ENCODE results near the gene ULK3. TPM values are rescaled to one million over a fixed set of nuclear protein-coding genes. Genes with fewer than 3 reads are reported as not detected.

Gene ULK3
- total and polyA plus RNA-seq, 11 donors, result 22.6 to 39.3 (median 29.3) TPM

GRCh38 chr15:74823324-74823723, 19.6 kb downstream of the ULK3 start:
- 71 to 84% (median 77%) methylated on average over 5 to 6 of the region's 6 CpGs for WGBS, 4 donors
- no peak overlapping the region for H3K27ac ChIP-seq
- H3K27me3 ChIP-seq, result peaks cover 0 to 21% (median 12%) of the 10 kb centered on the region in 9 donors
- no peak for DNase-seq
- H3K4me1 ChIP-seq, result peaks cover 0 to 6% (median 0%) of the 10 kb centered on the region in 12 donors
- intact Hi-C loops (cut with DNase I), result no loop called here
- TF ChIP-seq CTCF (IDR thresholded peaks at IDR 0.05) (no peak), POLR2A (IDR thresholded peaks at IDR 0.05) (no peak)
- no peak overlapping the region for H3K4me3 ChIP-seq
- H3K9me3 ChIP-seq, result no peaks in the 10 kb centered on the region
- no peak for ATAC-seq
- no peaks in the 10 kb centered on the region for H3K36me3 ChIP-seq

DNA sequence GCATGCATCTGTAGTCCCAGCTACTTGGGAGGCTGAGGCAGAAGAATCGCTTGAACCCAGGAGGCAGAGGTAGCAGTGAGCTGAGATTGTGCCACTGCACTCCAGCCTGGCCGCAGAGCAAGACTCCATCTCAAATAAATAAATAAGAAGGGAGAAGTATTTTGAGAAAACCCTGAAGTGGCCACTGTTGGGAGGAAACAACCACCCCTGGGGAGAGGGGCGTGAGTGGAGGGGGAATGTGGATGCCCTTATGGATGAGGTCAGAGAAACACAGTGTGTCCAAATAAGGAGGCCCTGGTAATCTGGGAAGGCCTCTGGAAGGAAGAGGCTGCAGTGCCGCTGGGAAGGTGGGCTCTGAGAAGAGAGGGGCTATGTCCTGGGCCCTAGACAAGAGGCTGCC, 20.7 kb downstream of the ULK3 start:
- H3K4me3 ChIP-seq, result no peak overlapping the region
- peaks cover 0 to 13% (median 6%) of the 10 kb centered on the region in 9 donors for H3K27me3 ChIP-seq
- DNase-seq (no peak), ATAC-seq (no peak)
- TF ChIP-seq CTCF (IDR thresholded peaks at IDR 0.05) (no peak), POLR2A (IDR thresholded peaks at IDR 0.05) (no peak)
- no peaks in the 10 kb centered on the region for H3K36me3 ChIP-seq
- 84 to 91% (median 89%) methylated on average over 4 of the region's 4 CpGs for WGBS, 4 donors
- H3K4me1 ChIP-seq, result peaks cover 0 to 10% (median 0%) of the 10 kb centered on the region in 12 donors
- intact Hi-C loops (cut with DNase I), result no loop called here
- no peak overlapping the region for H3K27ac ChIP-seq
- H3K9me3 ChIP-seq, result no peaks in the 10 kb centered on the region

- Histone ChIP-seq H3K36me3 (no peaks in the 10 kb centered on the region), H3K27ac (no peak overlapping the region), H3K9me3 (no peaks in the 10 kb centered on the region), H3K4me3 (no peak overlapping the region), H3K27me3 (peaks cover 0 to 8% (median 2%) of the 10 kb centered on the region in 9 donors), H3K4me1 (peaks cover 0 to 10% (median 0%) of the 10 kb centered on the region in 12 donors)
- TF ChIP-seq CTCF (IDR thresholded peaks at IDR 0.05), result no peak
- no peak for TF ChIP-seq POLR2A (IDR thresholded peaks at IDR 0.05)
- 77 to 89% (median 86%) methylated on average over 7 of the region's 7 CpGs for WGBS, 4 donors
- ATAC-seq (no peak), DNase-seq (no peak)
- intact Hi-C loops (cut with DNase I), result no loop called here
Measured at GRCh38 chr15:74821790-74822158, 21.2 kb downstream of the ULK3 start.

GRCh38 chr15:74821091-74821789, 21.7 kb downstream of the ULK3 start:
- Histone ChIP-seq H3K36me3 (no peaks in the 10 kb centered on the region), H3K27me3 (peaks cover 0 to 4% (median 0%) of the 10 kb centered on the region in 9 donors), H3K9me3 (no peaks in the 10 kb centered on the region), H3K4me3 (no peak overlapping the region), H3K27ac (no peak overlapping the region), H3K4me1 (peaks cover 0 to 10% (median 0%) of the 10 kb centered on the region in 12 donors)
- intact Hi-C loops (cut with DNase I), result no loop called here
- DNase-seq, result no peak
- ATAC-seq, result no peak
- no peak for TF ChIP-seq CTCF (IDR thresholded peaks at IDR 0.05)
- TF ChIP-seq POLR2A (IDR thresholded peaks at IDR 0.05), result no peak
- 45 to 52% (median 51%) methylated on average over 10 to 11 of the region's 11 CpGs for WGBS, 4 donors

Measured in heart left ventricle (tissue), 16 donors.